NOMO-1 treated with dmso at 0.1 percent for 144 hours (cell line): Measurements from ENCODE around the gene MAS1L.

ENCODE experiments used
- DNase-seq: peaks from one replicate; lab custom pipeline; 2025; ENCODE audit not compliant: unreplicated experiment; lab: John Stamatoyannopoulos, UW

MAS1L gene

GRCh38 chr6:29510746-29511300 is 23.1 kb upstream of the MAS1L start:
- no peak for DNase-seq

- no peak for DNase-seq
These were observed 22.4 kb upstream of the MAS1L start for GRCh38 chr6:29510202-29510601.

GRCh38 chr6:29509711-29510110 is 22.0 kb upstream of the MAS1L start:
- DNase-seq = no peak

GRCh38 chr6:29509239-29509638 is 21.5 kb upstream of the MAS1L start:
- no peak for DNase-seq

GRCh38 chr6:29507319-29507718 is 19.6 kb upstream of the MAS1L start:
- no peak for DNase-seq

- no peak for DNase-seq
These were observed 18.8 kb upstream of the MAS1L start for GRCh38 chr6:29506446-29507067.

GRCh38 chr6:29505808-29506207 is 18.1 kb upstream of the MAS1L start:
- DNase-seq = no peak

- DNase-seq = no peak
These were observed 17.2 kb upstream of the MAS1L start for GRCh38 chr6:29504961-29505360.

- no peak for DNase-seq
These were observed 14.8 kb upstream of the MAS1L start for GRCh38 chr6:29502597-29502996.

- DNase-seq = no peak
These were observed 14.4 kb upstream of the MAS1L start for GRCh38 chr6:29502181-29502580.

GRCh38 chr6:29501106-29501505 is 13.3 kb upstream of the MAS1L start:
- no peak for DNase-seq

- no peak for DNase-seq
These were observed 12.8 kb upstream of the MAS1L start for GRCh38 chr6:29500594-29500993.

GRCh38 chr6:29499704-29500103 is 11.9 kb upstream of the MAS1L start:
- no peak for DNase-seq

GRCh38 chr6:29496961-29497360 is 9.2 kb upstream of the MAS1L start:
- no peak for DNase-seq

- DNase-seq = no peak
These were observed 7.8 kb upstream of the MAS1L start for GRCh38 chr6:29495571-29495970.

- no peak for DNase-seq
These were observed 6.4 kb upstream of the MAS1L start for GRCh38 chr6:29494131-29494530.

- DNase-seq = no peak
These were observed 5.5 kb upstream of the MAS1L start for GRCh38 chr6:29493261-29493660.

GRCh38 chr6:29491574-29491973 is 3.8 kb upstream of the MAS1L start:
- DNase-seq = no peak

GRCh38 chr6:29490552-29490951 is 2.8 kb upstream of the MAS1L start:
- DNase-seq = no peak

GRCh38 chr6:29490055-29490454 is 2.3 kb upstream of the MAS1L start:
- no peak for DNase-seq

- DNase-seq = no peak
These were observed 1.5 kb upstream of the MAS1L start for GRCh38 chr6:29489286-29489685.

GRCh38 chr6:29488874-29489273 is 1.1 kb upstream of the MAS1L start:
- no peak for DNase-seq

- DNase-seq = no peak
These were observed 625 bp downstream of the MAS1L start for GRCh38 chr6:29487131-29487530.
